BE2C (cell line): ENCODE results near the gene OR11L1. TPM values are rescaled to one million over a fixed set of nuclear protein-coding genes. Genes with fewer than 3 reads are reported as not detected.

Experiments used
- DNase-seq: peaks from one replicate; pipeline ENCODE4 v3.0.0-alpha.2; 2020
- H3K27me3 ChIP-seq: fragments of 250-450 bp; sonication (Bioruptor Pico); 2 replicates; pipeline ENCODE4 v1.5.1; 2020; ENCODE audit warnings: mild to moderate bottlenecking
- H3K36me3 ChIP-seq: fragments of 250-450 bp; sonication (Bioruptor Pico); 2 replicates; pipeline ENCODE4 v1.5.1; 2020; ENCODE audit warnings: mild to moderate bottlenecking
- H3K4me1 ChIP-seq: fragments of 250-450 bp; sonication (Bioruptor Pico); 2 replicates; pipeline ENCODE4 v1.5.1; 2020
- H3K4me3 ChIP-seq: 2 replicates; pipeline ENCODE4 v1.5.1; 2011; ENCODE audit warnings: low read depth, low read length
- H3K9me3 ChIP-seq: fragments of 250-450 bp; sonication (Bioruptor Pico); 2 replicates; pipeline ENCODE4 v1.5.1; 2020
- polyA plus RNA-seq: library from polyadenylated mRNA; unstranded; fragments of >200 nt; gene quantifications from one replicate; pipeline ENCODE4 v1.2.1, GENCODE V29; 2012; ENCODE audit warnings: low read depth, missing spikeins; ENCODE audit not compliant: insufficient read length, insufficient read depth
- TF ChIP-seq, protein P1 (sequence below): IDR thresholded peaks from 2 replicates; pipeline ENCODE4 v1.5.1; 2012; ENCODE audit warnings: mild to moderate bottlenecking, low read depth, low read length

Gene OR11L1, protein sequence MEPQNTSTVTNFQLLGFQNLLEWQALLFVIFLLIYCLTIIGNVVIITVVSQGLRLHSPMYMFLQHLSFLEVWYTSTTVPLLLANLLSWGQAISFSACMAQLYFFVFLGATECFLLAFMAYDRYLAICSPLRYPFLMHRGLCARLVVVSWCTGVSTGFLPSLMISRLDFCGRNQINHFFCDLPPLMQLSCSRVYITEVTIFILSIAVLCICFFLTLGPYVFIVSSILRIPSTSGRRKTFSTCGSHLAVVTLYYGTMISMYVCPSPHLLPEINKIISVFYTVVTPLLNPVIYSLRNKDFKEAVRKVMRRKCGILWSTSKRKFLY
- polyA plus RNA-seq = not detected

GRCh38 chr1:247841796-247842195 lies at the start of gene OR11L1:
TSS of gene OR11L1 (minus strand) at chr1:247841896. CDS start at chr1:247841896, 0 bp downstream.
- no peaks in the 10 kb centered on the region for H3K9me3 ChIP-seq
- H3K4me3 ChIP-seq = no peak within 1 kb of the TSS
- H3K4me1 ChIP-seq = no peaks in the 10 kb centered on the region
- TF ChIP-seq, protein P1, sequence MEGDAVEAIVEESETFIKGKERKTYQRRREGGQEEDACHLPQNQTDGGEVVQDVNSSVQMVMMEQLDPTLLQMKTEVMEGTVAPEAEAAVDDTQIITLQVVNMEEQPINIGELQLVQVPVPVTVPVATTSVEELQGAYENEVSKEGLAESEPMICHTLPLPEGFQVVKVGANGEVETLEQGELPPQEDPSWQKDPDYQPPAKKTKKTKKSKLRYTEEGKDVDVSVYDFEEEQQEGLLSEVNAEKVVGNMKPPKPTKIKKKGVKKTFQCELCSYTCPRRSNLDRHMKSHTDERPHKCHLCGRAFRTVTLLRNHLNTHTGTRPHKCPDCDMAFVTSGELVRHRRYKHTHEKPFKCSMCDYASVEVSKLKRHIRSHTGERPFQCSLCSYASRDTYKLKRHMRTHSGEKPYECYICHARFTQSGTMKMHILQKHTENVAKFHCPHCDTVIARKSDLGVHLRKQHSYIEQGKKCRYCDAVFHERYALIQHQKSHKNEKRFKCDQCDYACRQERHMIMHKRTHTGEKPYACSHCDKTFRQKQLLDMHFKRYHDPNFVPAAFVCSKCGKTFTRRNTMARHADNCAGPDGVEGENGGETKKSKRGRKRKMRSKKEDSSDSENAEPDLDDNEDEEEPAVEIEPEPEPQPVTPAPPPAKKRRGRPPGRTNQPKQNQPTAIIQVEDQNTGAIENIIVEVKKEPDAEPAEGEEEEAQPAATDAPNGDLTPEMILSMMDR = no peak
- no peaks in the 10 kb centered on the region for H3K36me3 ChIP-seq
- DNase-seq = no peak
- H3K27me3 ChIP-seq = no peaks in the 10 kb centered on the region

GRCh38 chr1:247884797-247885413 lies 43.2 kb upstream of the OR11L1 start:
- TF ChIP-seq, protein P1 = no peak
- Histone ChIP-seq H3K4me1 (no peaks in the 10 kb centered on the region), H3K4me3 (no peak overlapping the region), H3K27me3 (no peaks in the 10 kb centered on the region), H3K9me3 (no peaks in the 10 kb centered on the region; the same call in 1 of the 2 replicates), H3K36me3 (no peaks in the 10 kb centered on the region)
- no peak for DNase-seq

GRCh38 chr1:247883346-247883745 lies 41.6 kb upstream of the OR11L1 start:
- Histone ChIP-seq H3K36me3 (no peaks in the 10 kb centered on the region), H3K4me1 (no peaks in the 10 kb centered on the region), H3K9me3 (no peaks in the 10 kb centered on the region; the same call in 1 of the 2 replicates), H3K27me3 (no peaks in the 10 kb centered on the region), H3K4me3 (no peak overlapping the region)
- TF ChIP-seq, protein P1 = no peak
- DNase-seq = no peak

GRCh38 chr1:247865416-247865815 lies 23.7 kb upstream of the OR11L1 start:
- no peak for DNase-seq

GRCh38 chr1:247864644-247865043 lies 22.9 kb upstream of the OR11L1 start:
- no peaks in the 10 kb centered on the region for H3K4me1 ChIP-seq
- no peaks in the 10 kb centered on the region for H3K27me3 ChIP-seq
- no peaks in the 10 kb centered on the region for H3K9me3 ChIP-seq
- no peak overlapping the region for H3K4me3 ChIP-seq
- TF ChIP-seq, protein P1 = no peak
- H3K36me3 ChIP-seq = no peaks in the 10 kb centered on the region
- DNase-seq = no peak

More at GRCh38 chr1:247865416-247865815, 23.7 kb upstream of the OR11L1 start:
- Histone ChIP-seq H3K36me3 (no peaks in the 10 kb centered on the region), H3K4me3 (no peak overlapping the region), H3K4me1 (no peaks in the 10 kb centered on the region), H3K9me3 (no peaks in the 10 kb centered on the region), H3K27me3 (no peaks in the 10 kb centered on the region)
- TF ChIP-seq, protein P1 = no peak

- Histone ChIP-seq H3K9me3 (no peaks in the 10 kb centered on the region), H3K36me3 (no peaks in the 10 kb centered on the region), H3K4me1 (no peaks in the 10 kb centered on the region), H3K27me3 (peaks cover 3% of the 10 kb centered on the region; the same call in 1 of the 2 replicates), H3K4me3 (no peak overlapping the region)
- TF ChIP-seq, protein P1 = no peak
- DNase-seq = no peak
These were observed 21.1 kb upstream of the OR11L1 start for GRCh38 chr1:247862756-247863155.
